ENCODE data around the gene ELF1. TPM values are rescaled to one million over a fixed set of nuclear protein-coding genes. Genes with fewer than 3 reads are reported as not detected.
"Not testable (repeated sequence)": the region's sequence is repeated elsewhere in the genome, so short reads cannot be mapped to it uniquely, and the experiment has no call there.

The ELF1 gene
- total RNA-seq, 1 donor from 2014 or later: 19.2 TPM

- DNase-seq (ENCODE audit: low read depth, low spot score): no peak
- no peaks in the 10 kb centered on the region for H3K27me3 Mint-ChIP-seq (ENCODE audit: low read depth)
- H3K9me3 Mint-ChIP-seq: no peaks in the 10 kb centered on the region
- peaks cover 9% of the 10 kb centered on the region for H3K36me3 Mint-ChIP-seq (ENCODE audit: low read depth)
- H3K4me3 Mint-ChIP-seq: no peak overlapping the region
- H3K27ac Mint-ChIP-seq (ENCODE audit: unreplicated experiment): peak overlapping the region; percentile 79
- no peak for TF ChIP-seq CTCF (conservative IDR thresholded peaks at IDR 0.05)
- H3K4me1 Mint-ChIP-seq: peaks cover 11% of the 10 kb centered on the region
These were observed 123.6 kb downstream of the ELF1 start for GRCh38 chr13:40895227-40896184.

- not testable (repeated sequence) for H3K27me3 Mint-ChIP-seq (ENCODE audit: low read depth); H3K27ac Mint-ChIP-seq (ENCODE audit: unreplicated experiment); H3K4me3 Mint-ChIP-seq; DNase-seq (ENCODE audit: low read depth, low spot score); H3K9me3 Mint-ChIP-seq
- Mint-ChIP-seq H3K36me3 (ENCODE audit: low read depth) (peaks cover 18% of the 10 kb centered on the region), H3K4me1 (peaks cover 11% of the 10 kb centered on the region)
These were observed 125.5 kb downstream of the ELF1 start for GRCh38 chr13:40893573-40893972.

DNA sequence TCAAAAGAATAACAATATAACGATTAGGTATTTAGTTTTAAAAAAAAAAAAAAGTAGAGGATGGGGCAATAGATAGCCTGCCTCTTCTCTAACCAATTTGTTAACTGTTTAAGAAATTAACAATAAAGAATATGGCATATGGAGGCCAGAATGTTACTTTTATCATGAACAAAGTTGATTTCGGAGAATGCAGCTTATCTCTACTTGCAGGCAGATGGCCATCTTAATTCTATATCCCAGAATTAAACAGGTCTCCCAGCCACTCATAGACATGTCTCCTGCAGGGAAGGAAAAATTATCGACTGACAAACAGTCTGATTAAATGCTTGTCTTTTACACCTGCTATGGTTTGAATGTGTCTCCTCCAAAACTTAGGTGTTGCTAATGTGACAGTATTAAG, 133.1 kb downstream of the ELF1 start:
- H3K27ac Mint-ChIP-seq (ENCODE audit: unreplicated experiment): no peak overlapping the region
- peaks cover 34% of the 10 kb centered on the region for H3K36me3 Mint-ChIP-seq (ENCODE audit: low read depth)
- peaks cover 8% of the 10 kb centered on the region for H3K9me3 Mint-ChIP-seq
- H3K4me3 Mint-ChIP-seq: no peak overlapping the region
- no peak for TF ChIP-seq CTCF (conservative IDR thresholded peaks at IDR 0.05)
- H3K27me3 Mint-ChIP-seq (ENCODE audit: low read depth): no peaks in the 10 kb centered on the region
- H3K4me1 Mint-ChIP-seq: no peaks in the 10 kb centered on the region
- DNase-seq (ENCODE audit: low read depth, low spot score): no peak

DNA sequence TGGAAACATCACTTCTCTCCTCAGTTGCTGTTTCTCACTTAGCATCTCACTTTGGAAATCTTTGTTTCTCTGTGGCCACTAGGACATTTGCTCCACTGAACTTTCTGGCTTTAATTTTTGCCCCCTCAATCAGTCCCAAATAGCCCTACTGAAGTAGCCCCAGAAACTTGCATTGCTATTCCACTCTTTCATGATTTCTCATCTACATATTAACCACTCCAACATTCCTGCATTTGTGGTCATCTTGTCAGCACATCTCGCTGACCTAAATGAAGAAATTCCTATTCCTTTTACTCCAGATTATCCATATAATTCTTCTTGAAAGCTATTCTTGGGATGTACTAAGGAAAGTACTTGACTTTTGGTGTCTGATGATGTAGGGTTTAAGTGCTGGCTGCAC, 134.9 kb downstream of the ELF1 start:
- not testable (repeated sequence) for H3K4me3 Mint-ChIP-seq; H3K27me3 Mint-ChIP-seq (ENCODE audit: low read depth); H3K27ac Mint-ChIP-seq (ENCODE audit: unreplicated experiment); H3K4me1 Mint-ChIP-seq; DNase-seq (ENCODE audit: low read depth, low spot score)
- H3K9me3 Mint-ChIP-seq: peaks cover 10% of the 10 kb centered on the region
- peaks cover 39% of the 10 kb centered on the region for H3K36me3 Mint-ChIP-seq (ENCODE audit: low read depth)

Other genes with a start within 250 kb of the ELF1 start
- 32.0 and 34.6 TPM in 2 replicates for gene MRPS31, start 248.1 kb downstream of the ELF1 start, total RNA-seq
- 23.5 and 25.6 TPM in 2 replicates for gene SLC25A15, start 229.7 kb downstream of the ELF1 start, total RNA-seq
- gene WBP4, start 42.2 kb upstream of the ELF1 start, total RNA-seq: 8.3 and 8.7 TPM in 2 replicates
- 20.9 and 22.0 TPM in 2 replicates for gene KBTBD6, start 113.5 kb upstream of the ELF1 start, total RNA-seq
- 14.3 and 14.7 TPM in 2 replicates for gene KBTBD7, start 175.3 kb upstream of the ELF1 start, total RNA-seq
- gene MTRF1, start 244.3 kb upstream of the ELF1 start, total RNA-seq: 16.1 and 17.2 TPM in 2 replicates

All from neural crest cell (in vitro differentiated cells).